ENCODE measurements around the gene PERM1.

- TF ChIP-seq CTCF (IDR thresholded peaks at IDR 0.05) (no peak), EP300 (IDR thresholded peaks at IDR 0.05) (no peak), POLR2A (IDR thresholded peaks at IDR 0.05) (no peak)
Observed at GRCh38 chr1:997993-998744, 16.3 kb upstream of the PERM1 start.

Measured in upper lobe of left lung (tissue), 4 donors.